Smooth muscle cell of the brain vasculature (primary cell): ENCODE measurements around the gene DIP2C.
A peak's percentile ranks its signal among the peaks of the same experiment; 100 is the strongest.

Experiments
- DNase-seq: peaks from one replicate; pipeline ENCODE4 v3.0.0-alpha.2; 2012; ENCODE audit warnings: low read depth, low spot score

The DIP2C gene

DNA sequence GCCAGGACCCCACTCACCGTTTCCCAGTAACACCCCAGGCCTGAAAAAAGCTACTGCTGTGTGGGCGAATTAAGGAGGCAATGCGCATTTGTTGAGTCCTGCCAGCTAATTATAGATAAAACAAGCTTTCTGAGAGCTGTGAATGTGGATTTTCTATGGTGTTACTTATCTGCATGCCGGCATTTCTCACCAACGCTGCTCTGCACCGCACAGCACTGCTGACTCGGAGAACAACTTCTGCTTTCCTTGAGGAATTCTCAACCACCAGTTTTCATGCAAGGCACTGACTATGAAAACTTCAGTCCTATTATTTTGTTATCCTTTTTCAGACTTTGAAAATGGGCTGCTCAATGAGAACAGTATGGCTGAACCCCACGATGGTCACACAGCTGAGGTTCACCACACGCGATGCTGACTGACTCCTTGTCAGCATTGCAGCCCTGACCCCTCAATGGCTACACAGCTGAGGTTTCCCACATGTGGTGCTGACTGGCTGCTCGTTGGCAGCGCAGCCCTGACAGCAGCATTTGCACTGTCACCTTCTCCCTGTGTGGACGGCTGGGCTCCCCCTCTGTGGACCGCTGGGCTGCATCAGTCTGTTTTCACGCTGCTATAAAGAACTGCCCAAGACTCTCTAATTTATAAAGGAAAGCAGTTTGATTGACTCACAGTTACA lies 190.6 kb downstream of the DIP2C start:
- DNase-seq: no peak

DNA sequence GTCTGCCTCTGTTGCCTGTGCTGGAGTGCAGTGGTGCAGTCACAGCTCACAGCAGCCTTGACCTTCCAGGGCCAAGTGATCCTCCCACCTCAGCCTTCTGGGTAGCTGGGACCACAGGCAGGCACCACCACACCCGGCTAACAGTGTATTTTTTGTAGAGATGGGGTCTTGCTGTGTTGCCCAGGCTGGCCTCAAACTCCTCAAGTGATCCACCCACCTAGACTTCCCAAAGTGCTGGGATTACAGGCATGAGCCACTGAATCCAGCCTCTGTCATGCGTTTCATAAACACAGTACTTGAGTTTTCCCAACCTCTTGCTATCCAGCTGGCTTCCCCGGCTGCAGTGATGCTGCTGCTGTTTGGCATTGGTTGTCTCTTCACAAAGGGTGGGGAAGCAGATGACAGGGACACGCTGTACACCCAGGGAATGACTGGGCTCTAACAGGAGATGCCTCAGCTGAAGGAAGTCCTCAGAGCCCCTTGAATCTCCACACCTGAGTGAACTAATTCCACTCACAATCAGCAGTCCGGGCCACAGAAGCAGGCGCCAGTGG lies 191.5 kb downstream of the DIP2C start:
- DNase-seq: no peak

DNA sequence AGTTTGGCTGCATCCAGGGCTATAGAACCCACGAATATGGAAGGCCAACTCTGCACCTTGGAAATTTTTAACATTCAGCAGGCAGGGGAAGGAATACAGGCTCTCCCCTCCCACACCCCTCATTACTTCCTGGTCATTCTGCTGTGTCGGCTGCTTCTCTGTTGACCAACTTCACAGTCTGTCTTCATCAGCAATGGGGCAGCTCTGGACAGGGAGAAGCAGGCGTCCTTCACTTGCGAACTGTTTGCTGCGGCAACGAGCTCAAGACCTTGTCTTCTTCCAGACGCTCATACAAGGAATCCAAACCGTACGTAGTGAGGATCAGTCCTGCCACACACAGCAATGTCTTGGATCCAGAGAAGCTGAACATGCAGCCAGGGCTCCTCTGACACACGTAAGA lies 192.2 kb downstream of the DIP2C start:
- DNase-seq: no peak

DNA sequence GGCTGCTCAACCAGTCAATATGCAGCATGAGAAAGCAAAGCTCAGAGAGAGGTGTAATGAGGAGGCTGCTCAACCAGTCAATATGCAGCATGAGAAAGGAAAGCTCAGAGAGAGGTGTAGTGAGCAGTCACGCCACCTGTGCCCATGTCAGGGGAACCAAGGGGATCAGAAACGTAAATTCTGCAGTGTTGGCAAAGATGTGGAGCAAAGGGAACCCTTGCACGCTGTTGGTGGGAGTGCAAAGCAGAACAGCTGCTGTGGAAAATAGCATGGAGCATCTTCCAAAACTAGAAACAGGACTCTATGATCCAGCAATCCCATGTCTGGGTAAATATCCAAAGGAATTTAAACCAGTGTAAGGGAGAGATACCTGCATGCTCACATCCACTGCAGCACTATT lies 194.9 kb downstream of the DIP2C start:
- no peak for DNase-seq

DNA sequence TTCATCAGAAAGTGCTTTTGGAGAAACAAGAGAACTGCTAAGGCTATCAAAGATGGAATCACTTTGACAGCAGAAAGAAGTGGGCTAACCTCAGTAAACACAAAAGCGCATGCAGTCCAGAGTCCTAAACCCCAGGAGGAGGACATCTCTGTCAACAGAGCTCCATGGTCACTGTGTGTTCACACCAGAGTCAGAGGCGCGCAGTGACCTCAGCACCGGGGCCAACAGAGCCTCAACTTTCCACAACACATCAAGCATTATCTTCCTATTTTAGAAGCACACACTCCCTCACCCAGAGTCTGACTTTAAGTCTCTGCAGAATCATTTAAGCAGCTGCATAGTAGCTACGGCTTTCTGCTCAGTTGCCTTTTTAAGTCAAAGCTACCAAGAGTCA lies 195.3 kb downstream of the DIP2C start:
- DNase-seq: no peak

GRCh38 chr10:493391-494148 lies 195.9 kb downstream of the DIP2C start:
- DNase-seq: no peak

DNA sequence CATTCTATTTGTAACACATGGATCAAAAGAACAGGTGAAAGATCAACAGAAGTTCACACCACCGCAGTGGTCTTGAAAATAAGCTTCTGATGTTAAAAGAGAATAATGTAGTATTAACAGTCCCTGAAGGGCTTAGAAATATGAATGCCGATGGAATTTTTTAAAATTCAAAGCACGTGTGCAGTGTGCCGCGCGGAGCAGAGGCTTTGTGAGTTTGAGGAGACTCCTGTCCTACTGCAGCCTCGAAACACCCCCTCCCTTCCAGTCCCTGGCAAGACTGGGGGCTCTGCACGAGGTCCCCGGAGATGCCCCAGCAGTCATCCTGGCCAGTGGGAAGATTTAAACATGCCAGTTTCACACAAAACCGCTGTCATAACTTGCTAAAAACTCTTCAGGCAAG lies 196.6 kb downstream of the DIP2C start:
- no peak for DNase-seq

DNA sequence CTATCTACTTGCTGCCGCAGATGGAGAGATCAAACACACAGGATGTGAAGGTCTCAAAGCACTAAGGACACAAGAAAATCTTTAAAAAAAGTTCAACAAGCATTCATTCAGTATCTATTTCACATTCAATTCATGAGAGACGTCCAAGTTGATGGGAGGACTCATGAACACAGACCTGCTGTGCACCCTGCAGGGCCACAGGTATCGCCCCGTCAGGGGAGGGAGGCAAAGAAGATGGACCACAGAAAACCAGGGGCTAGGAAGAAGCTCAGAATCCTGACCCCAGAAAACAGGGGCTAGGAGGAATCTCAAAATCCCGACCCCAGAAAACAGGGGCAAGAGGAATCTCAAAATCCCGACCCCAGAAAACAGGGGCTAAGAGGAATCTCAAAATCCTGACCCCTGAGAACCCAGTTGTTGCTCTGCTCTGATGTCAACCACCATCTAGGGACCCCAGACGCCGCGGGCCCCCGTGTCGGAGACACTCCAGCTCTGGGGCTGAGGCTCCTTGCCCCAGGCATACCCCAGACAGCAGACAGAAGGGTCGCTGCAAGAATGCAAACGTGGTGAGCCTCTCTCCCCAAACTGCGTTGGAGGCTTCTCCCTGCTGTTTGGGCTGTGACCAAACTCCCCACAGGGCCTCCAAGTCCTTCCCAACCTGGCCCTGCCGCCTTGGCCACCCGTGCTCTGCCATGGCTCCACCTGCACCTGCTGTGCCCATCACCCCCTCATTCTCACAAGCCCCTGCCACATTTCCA lies 197.6 kb downstream of the DIP2C start:
- DNase-seq: no peak

DNA sequence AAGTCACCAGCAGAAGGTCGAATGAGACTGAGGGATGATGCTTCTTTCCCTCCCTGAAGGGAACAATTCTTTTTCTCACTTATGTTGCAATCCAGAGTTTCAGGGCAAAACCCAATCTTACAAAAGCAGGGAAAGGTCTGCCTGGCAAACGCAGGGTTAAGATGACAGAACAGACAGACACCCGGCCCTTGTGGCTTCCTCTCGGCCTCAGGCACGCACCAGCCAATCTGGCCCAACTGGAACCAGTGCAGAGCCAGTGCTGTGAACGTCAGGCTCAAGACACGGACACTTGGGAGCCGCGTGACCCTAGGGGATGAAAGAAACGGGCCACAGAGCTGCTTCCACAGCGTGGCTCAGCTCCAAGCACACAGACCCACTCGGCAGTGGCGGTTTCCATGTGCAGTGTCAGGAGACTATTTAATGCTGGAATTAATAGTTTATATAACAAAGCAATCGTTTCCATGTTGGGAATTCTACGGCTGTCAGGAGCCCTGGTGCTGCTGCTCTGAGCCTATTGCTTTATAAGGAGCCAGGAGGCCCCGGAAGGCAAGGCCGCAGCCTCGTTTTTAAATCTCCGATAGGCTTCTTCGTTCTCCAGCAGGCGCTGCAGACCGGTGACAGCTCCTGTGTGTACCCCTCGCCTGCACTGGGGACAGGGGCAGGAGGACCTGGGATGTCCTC lies 198.4 kb downstream of the DIP2C start:
- no peak for DNase-seq

- DNase-seq: no peak
These were observed 199.2 kb downstream of the DIP2C start for GRCh38 chr10:490256-490655.

- no peak for DNase-seq
These were observed 200.1 kb downstream of the DIP2C start for GRCh38 chr10:489330-489729.

- DNase-seq: no peak
These were observed 200.6 kb downstream of the DIP2C start for GRCh38 chr10:488933-489215.

DNA sequence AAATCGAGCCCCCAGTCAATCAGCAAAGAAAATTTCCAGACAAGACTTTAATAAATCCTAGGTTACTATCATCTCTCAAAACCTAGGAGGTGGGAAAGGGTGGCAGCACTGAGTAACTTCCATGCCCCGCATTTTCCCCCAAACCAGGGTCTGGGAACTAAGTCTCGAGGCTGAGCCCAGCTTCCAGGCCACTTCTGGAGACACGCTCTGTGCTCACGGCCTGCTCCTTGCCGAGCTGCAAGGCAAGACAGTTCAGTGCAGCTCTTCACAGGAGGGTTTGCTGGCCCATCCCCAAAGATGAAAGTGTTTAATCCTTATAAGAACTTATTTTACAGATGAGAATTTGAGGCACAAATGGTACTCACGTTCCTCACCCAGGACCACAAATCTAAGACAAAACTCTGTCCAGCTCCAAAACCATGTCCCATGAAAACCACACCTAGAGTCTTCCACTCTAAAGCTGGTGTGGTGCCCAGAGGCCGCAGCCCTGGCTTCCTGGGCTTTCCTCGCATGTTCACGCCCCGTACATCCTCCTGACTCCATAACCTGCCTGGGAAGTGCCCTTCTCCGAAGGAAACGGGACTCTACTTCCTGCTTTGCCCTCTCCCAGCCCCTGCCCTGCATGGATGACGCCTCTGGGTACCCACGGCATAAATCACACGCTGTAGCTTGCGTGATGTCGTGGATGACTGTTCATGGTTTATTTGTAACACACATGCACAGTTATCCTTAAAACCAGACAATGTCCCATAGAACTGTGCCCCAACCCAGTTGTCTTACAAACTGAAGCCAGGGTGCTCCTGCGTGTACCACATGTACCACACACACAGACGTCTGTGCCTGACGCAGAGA lies 201.2 kb downstream of the DIP2C start:
- no peak for DNase-seq

DNA sequence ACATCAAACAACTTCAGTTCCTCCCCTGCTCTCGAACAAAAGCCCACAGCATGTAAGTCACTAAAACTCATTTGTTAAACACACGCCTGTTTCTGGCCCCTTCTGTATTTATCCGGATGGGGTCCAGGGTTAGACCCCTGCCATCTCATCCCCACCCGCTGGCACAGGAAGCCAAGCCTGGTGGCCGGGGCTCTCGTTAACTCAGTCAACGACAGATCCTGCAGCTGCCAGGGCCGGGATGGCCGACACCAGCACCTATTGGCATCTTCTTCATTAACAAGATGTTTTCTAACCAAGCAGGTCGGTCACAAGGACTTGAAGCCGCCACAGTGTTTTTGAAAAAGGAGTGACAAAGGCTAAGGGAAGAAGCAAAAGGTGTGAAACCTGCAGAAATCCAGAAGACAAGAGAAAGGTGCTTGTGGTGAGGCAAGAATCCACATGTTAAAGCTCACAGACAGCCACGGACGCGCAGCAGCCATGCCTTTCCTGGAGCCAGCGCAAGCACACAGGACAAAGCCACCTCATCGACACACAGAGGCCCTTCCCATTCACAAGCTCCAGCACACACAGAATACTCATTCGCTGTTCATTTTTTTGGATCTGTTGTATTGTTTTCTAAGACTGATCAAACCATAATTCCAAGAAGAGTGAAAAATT lies 202.7 kb downstream of the DIP2C start:
- no peak for DNase-seq

- DNase-seq: no peak
These were observed 203.3 kb downstream of the DIP2C start for GRCh38 chr10:486206-486605.

DNA sequence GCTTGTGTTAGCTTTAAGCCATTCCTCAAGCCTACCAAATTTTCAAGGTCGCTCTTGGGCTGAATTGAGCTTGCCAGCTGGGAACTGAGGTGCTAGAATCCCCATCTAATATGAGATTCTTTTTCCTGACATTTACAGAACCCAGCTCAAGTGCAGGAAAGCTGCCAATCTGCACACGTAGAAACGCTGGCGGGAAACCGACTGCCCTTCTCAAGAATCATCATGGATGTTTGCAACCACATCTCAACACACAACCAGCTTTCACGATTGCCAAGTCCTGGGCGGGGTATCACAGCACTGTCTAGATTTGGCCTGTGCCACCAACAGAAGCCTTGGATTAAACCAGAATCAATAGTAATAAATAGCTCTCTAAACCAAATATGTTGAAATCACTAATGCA lies 203.7 kb downstream of the DIP2C start:
- no peak for DNase-seq

- no peak for DNase-seq
These were observed 204.4 kb downstream of the DIP2C start for GRCh38 chr10:484925-485661.

GRCh38 chr10:484441-484924 lies 205.0 kb downstream of the DIP2C start:
- peak; percentile 39 for DNase-seq

DNA sequence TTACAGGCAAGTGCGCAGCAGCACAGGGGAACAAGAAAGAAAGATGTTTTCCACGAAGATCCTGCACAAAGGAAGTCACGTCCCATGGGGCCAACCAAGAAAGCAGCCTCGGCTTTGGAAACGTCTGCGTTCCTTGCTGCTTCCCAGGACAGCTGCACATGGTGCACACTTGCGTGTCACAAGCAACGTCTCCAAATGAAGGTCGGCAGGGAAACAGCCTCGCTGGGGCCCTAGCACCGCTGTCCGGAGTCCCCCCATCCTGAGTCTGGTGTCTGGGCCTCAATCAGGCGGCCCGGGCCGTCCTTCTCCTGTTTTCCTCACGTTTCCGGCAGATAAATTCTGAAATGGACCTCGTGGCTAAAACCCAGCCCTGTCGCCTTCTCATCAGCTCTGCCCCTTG lies 206.2 kb downstream of the DIP2C start:
- no peak for DNase-seq

GRCh38 chr10:482848-483247 lies 206.6 kb downstream of the DIP2C start:
- DNase-seq: no peak
